GM18858 (cell line): ENCODE data around the gene CD93.

ENCODE experiments used
- ATAC-seq: cut with Tn5 transposase; IDR thresholded peaks from one replicate; pipeline ENCODE4 v1.9.1; 2021; ENCODE audit not compliant: unreplicated experiment

The CD93 gene

DNA sequence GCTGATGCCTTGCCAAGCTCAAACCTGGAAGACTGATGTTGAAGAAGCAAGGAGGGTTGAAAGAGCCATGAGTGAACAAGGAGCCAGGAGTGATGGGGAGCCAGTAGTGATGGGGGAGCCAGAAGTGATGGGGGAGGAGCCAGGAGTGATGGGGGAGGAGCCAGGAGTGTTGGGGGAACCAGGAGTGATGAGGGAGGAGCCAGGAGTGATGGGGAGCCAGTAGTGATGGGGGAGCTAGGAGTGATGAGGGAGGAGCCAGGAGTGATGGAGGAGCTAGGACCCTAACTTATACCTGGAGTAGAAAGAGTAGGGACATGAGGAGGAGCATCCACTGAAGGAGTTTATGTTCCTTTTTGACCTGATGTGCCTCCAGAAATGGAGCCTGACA lies 14.6 kb upstream of the CD93 start:
- no peak for ATAC-seq

DNA sequence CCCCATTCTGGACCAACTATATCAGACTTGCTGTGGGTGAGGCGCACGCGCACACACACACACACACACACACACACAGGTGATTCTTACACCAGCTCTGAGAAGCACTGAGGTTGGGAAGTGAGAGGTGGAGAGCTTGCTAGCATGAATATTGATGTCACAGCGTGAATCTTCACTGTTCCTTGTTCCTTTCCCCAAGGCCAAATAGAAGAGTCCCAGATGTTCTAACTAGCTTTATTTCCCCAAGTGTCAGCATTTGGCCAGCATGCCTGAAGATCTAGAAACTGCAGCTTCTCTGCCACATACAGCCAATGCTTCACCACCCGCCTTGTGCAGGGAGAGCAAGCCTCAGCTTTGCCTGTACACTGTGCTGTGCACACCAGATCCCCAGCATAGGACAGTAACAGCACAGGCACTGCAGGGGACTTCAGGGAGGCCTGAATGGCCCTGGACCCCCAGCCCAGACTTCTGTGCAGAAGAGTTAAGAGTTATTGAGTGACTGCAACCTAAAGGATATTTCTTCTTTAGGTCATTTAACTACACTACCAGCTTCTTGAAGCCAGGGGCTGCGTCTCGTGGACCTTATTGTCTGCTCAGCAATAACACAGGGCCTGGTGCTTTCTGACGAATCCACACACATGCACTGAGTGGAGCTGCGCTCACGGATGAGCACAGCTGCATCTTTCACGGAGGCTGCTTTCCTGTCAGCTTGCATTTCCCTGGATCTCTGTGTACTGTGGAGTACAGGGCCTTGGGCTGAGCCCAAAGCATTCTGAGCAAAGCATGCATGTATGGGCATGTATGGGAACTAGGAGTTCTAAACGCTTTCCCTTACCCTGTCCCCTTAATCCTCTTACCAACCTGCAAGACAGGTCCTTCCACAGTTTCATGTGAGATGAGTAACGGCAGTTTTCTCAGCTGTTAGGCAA lies 13.9 kb upstream of the CD93 start:
- no peak for ATAC-seq

GRCh38 chr20:23097636-23098580 lies 11.8 kb upstream of the CD93 start:
- ATAC-seq, result no peak

DNA sequence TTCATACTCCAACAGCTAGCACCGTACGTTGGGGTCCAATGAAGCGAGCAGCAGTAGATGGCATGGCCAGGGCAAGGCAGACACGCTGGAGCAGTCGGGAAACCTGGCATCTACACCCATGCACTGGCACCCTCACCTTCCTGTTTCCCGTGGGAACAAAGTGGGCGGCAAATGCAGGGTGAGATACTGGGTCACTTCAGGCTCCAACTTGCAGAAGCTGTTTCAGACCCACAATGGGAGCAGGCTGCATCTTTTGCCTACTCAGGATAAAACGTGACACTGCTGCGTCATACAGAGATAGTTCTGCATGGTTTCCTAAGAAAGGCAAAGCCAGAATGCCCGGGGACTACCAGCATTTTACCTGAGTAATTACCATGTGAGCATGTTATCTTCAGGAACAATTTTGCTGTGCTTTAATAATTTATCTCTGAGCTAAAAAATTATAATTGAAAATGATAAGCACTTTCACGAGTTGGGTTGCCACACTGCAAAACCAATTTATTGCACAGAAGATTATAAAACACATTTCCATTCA lies 10.9 kb upstream of the CD93 start:
- no peak for ATAC-seq

DNA sequence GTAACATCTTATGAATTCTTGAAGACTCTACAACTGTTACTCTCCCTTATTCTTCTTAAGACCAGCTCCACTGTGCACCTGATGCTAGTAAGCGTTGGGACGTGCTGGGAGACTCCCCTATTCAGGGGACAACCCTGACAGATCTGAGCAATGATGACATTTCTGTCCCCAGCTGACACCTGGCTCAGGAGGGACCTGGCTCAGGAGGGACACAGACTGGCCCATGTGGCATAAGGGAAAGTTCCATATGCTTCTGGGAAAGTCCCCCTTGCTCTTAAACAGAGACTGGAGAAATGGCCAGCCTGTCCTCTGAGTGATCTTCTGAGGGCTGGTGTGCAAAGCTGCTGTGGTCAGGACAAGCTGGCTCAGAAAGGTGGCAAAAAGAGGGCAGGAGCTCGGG lies 10.0 kb upstream of the CD93 start:
- no peak for ATAC-seq

DNA sequence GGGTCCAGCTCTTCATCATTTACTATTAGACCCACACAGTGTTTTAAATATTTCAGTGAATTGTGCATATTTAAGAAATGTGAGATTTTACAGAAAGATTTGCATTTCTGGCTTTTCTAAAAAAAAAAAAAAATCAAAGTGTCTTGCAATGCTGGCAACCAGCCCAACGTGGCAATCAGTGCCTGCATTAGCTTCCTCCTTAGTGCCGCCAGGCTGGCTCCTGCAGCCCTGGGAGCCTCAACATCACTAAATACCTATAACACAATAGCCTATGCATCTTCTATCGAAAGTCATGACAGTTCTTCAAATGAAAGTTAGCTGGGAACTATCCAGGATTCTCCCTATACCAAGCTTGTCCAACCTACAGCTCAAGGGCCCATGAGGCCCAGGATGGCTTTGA lies 9.4 kb upstream of the CD93 start:
- ATAC-seq, result no peak

- ATAC-seq, result no peak
These were observed 8.8 kb upstream of the CD93 start for GRCh38 chr20:23094927-23095326.

DNA sequence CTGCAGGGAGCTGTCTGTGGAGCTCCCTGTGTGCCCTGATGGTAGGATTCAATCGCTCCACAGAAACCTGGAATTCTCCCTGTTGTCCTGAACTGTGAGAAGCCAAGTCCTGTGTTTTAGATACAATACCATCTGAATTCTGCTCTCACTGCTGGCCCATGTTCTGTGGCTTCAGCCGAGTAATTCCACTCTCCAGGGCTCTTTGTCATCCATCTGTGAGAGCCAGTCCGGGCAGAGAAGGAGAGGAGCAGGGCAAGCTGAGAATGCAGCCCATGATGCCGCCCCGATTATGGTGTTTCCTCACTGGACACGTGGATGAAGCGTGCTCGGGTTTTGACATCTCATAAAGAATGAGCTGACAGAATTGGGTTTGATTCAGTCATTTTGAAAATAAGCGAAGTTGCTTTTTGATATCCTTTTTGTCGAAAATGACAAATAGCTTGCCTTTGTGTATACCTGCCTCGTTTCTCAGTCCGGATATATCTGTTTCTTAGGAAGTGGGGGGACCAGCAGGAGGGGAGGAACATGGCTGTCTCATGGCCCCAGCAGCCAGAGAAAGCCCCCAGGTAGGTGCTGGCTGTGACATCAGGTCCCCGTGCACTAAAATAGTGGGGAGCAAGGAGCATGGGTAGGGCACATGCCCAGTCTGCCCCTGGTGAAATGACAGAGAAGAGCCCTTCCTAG lies 8.2 kb upstream of the CD93 start:
- no peak for ATAC-seq

GRCh38 chr20:23093613-23094012 lies 7.5 kb upstream of the CD93 start:
- ATAC-seq, result no peak

- no peak for ATAC-seq
These were observed 6.9 kb upstream of the CD93 start for GRCh38 chr20:23092861-23093495.

GRCh38 chr20:23092384-23092756 lies 6.2 kb upstream of the CD93 start:
- no peak for ATAC-seq

GRCh38 chr20:23091721-23092383 lies 5.7 kb upstream of the CD93 start:
- ATAC-seq, result no peak

DNA sequence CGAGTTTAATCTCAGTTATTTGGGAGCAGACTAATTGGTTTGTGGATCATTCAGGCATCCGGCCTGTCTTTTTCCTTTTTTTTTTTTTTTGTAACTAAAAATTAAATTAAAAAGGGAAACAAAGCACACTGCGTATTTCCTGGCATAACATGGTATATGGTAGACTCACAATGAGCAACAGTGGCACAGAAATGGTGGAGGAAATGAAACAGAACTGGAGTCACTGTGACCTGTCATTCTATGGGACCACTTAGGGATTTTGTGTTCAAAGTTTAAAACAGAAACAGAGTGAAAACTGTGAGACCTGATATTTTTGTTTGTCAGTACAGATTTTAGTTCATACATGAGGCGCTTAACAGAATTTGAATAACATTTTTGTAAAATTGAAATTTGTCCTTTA lies 4.8 kb upstream of the CD93 start:
- no peak for ATAC-seq

DNA sequence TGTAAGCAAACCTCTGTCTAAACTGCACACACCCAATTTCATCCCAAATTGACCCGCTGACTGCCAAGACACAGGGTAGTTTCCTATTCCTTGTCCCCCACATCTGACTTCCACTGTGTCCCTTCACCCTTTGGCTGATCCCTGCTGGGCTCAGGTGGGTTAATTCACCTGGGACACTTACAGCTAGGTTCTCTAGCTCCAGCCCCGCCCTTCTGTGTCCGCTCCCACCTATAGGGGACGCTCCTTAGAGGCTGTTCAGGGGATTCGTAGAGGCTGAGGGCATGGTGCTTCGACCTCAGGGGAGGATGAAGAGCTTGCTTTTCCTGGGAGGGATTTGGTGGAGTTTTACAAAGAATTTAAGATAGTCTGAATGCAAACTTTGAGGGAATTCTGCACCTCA lies 4.0 kb upstream of the CD93 start:
- no peak for ATAC-seq

GRCh38 chr20:23088866-23089265 lies 2.7 kb upstream of the CD93 start:
- ATAC-seq, result no peak

- no peak for ATAC-seq
These were observed 1.6 kb upstream of the CD93 start for GRCh38 chr20:23087587-23088251.

DNA sequence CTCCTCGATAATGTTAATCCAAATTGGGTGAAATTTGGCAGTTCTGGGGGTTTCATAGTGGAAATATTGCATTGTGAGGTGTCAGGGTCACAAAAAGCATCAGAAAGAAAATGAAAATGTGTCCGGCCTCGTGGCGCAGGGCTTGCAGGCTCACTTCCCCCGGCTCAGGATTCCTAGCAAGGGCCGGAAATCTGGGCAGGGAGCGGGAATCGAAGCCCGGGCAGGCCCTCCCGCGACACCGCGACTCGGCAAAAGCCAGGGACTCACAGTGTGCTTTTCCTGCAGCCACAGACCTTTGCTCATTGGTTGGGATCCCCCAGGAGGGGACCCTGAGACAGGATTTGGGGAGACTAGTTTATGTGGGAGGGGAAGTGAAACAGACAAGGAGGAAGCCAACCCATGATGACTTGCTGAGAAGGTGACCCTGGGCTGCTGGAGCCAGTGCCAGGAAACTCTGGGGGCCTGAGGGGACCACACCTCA lies 847 bp upstream of the CD93 start:
- no peak for ATAC-seq

DNA sequence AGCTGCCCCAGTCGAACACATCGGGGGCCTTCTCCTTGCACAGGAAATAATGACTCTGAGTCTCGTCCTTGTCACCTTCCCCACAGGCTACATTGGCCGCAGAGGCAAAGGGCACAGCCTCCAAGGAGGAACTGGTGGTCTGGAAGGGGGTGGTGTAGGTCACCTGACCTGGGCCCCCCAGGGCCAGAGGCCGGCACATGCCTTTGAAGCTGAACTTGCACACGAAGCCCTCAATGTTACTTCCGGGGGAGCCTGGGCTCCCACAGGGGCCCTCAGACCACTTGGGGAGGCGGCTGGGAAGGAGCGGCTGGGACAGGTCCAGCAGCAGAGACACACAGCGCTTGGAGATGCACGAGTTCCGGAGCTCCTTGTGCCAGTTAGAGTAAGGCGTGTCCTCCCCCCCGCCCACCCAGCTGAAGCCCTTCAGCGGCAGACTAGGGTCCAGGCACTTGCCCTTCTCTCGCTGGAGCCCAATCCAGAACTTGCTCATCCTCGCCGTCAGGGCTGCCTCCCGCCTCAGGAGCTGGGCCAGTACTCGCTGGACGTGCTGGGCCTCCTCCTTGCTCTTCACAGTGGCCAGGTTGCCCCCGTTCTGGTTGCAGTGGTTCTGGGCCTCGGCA lies 578 bp downstream of the CD93 start:
- no peak for ATAC-seq

DNA sequence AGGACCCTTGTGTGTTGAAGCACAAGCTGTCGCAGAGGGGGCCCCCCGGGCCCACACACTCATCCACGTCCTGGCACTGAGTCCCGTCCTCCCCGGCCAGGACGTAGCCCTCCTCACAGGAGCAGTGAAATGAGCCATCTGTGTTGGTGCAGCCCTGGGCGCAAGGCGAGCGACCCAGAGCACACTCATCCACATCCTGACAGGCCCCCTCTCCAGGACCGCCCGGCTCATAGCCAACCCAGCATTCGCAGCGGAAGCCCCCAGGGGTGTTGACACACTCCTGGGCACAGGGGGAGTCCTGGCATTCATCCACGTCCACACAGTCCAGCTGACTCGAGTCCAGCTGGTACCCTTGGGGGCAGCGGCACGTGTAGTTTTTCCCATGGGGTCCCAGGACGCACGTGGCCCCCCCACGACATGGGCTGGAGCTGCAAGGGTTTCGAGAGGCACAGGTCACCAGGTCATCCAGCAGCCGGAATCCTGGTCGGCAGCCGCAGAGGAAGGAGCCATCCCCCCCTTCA lies 1.2 kb downstream of the CD93 start:
- no peak for ATAC-seq
